Activated CD8-positive, alpha-beta memory T cell treated with anti-CD3 and anti-CD28 coated beads, Interleukin-2, amount 50 U/mL, for 4 hours (primary cell): ENCODE data around the gene LBP.
"Not testable (repeated sequence)": the region's sequence is repeated elsewhere in the genome, so short reads cannot be mapped to it uniquely, and the experiment has no call there.

ENCODE experiments used
- DNase-seq: peaks from one replicate; pipeline ENCODE4 v3.0.0-alpha.2; 2020

LBP gene

GRCh38 chr20:38346247-38346651, at the start of gene LBP:
Gene LBP (plus strand): TSS chr20:38346482. CDS start chr20:38346517, 35 bp downstream.
- DNase-seq = no peak

- DNase-seq = no peak
These were observed 48.2 kb upstream of the LBP start for GRCh38 chr20:38297916-38298674.

- DNase-seq = no peak
These were observed 47.5 kb upstream of the LBP start for GRCh38 chr20:38298768-38299288.

- DNase-seq = no peak
These were observed 46.3 kb upstream of the LBP start for GRCh38 chr20:38299963-38300362.

DNA sequence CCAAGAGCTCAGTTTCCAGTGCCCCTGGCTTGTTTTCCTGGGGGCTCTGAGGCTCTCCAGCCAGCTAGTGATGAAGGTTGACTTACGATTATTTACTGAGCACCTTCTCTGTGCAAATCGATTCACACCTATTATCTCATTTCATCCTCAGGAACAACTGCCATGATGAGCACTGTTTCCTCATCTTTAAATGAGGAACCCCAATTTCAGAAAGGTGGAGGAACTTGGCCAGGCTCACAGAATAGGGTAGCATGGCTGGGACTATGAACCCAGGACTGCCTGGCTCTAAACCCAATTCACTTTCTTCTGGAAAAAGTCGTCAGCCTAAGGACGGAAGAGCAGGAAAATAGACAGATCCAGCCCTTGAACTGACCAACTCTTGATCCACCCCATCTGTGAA, 45.8 kb upstream of the LBP start:
- DNase-seq = no peak

GRCh38 chr20:38301309-38301708, 45.0 kb upstream of the LBP start:
- no peak for DNase-seq

DNA sequence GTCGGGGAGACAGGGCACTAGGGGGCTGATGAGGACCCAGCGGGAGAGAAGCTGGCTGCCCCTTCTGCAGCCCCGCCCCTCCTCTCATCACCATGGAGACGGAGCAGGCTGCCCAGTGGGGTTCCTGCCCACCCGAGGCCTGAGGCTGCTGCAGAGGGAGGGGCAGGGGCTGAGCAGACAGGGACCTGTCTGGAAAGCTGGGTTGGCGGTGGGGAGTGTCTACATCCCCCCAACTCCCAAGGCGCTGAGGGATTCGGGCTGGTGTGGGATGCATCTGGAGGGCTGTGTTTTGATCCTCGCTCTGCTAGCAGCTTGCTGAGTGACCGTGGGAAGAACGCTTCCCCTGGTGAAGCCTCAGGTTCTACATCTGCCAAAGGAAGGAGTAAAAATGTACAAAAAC, 43.5 kb upstream of the LBP start:
- no peak for DNase-seq

DNA sequence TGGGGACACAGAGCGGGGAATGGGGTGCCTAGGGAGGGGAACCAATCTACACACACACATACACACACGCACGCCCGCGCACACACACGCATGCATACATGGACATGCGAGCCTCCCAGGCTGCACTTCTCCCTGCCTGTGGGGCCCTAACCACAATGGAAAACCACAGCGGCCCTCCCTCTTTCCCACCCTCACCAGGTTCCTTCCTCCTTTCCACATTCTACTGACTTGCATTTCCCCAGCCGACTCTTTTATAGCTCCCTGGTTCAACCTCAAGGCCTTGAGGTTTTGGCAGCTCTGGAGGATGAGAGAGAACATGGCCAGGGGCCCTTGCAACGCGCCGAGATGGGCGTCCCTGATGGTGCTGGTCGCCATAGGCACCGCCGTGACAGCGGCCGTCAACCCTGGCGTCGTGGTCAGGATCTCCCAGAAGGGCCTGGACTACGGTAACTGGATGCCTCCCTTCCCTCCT, 42.3 kb upstream of the LBP start, which contains the start of gene BPI:
Gene BPI, plus strand, starts transcription at position 249 of the 472 bp plus-strand sequence. Its CDS starts 68 bp downstream, at position 317.
- DNase-seq = no peak

DNA sequence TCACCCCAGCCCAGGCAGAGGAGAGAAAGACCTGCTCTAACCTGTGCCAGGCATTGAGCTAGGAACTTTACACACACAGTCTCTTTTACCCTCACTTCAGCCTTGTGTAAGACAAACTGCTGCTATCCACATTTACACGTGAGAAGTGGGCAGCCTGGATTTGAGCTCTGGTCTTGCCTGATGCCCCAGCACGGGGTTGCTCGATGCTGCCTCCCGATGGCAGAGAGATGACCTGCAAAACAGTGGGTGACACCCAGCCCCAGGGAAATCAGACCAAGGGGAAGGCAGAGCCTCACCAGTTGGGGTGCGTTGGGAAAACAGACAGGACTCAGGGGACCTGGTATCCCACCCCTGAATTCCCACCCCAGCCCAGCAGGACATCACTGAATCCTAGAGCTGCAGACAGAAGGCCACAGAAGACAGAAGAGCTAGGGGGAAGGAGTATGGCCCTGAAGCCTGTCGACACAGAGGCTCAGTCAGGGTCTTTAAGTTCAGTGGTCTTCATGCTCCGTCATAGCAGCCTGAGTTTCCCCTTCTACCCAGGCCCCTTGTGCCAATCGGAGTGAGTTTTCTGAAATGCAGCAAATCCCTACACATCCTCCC, 41.3 kb upstream of the LBP start:
- no peak for DNase-seq

GRCh38 chr20:38305541-38305940, 40.7 kb upstream of the LBP start:
- DNase-seq = no peak

GRCh38 chr20:38306379-38306778, 39.9 kb upstream of the LBP start:
- no peak for DNase-seq

- DNase-seq = no peak
These were observed 38.8 kb upstream of the LBP start for GRCh38 chr20:38307371-38308046.

DNA sequence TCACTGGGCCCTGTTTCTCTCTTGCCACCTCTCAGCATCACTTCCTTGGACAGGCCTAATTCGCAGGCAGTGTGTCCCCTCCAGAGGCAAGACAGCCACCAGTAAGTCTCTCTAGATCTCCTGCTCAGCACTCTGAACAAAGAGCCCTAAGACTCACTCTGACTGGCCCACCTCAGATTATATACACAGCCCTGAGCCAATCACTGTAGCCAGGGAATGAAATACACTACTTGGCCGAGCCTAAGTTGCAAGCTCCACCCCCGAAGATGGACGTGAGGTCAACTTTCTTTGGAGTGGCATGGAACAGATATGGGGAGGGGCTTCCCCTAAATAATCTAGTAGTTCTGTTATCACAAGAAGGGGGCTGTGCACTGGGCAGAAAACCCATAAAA, 38.2 kb upstream of the LBP start:
- no peak for DNase-seq

DNA sequence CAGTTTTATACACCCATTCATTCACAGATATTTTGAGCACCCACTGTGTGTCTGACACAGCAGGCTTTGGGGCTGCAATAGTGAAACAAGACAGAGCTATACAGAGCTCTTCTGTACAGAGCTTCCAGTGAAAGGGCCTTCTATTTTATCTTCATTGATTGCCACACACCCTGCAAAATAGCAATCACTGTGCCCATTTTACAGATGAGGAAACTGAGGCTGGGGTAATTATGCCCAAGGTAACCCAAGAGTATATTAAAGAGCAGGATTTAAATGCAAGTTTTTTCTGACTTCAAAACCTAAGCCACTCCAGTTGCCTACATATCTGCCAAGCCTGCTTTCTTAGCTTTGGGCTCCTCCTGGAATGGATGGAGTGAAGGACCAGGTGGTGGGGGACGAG, 37.8 kb upstream of the LBP start:
- no peak for DNase-seq

GRCh38 chr20:38311091-38311490, 35.2 kb upstream of the LBP start:
- DNase-seq = no peak

DNA sequence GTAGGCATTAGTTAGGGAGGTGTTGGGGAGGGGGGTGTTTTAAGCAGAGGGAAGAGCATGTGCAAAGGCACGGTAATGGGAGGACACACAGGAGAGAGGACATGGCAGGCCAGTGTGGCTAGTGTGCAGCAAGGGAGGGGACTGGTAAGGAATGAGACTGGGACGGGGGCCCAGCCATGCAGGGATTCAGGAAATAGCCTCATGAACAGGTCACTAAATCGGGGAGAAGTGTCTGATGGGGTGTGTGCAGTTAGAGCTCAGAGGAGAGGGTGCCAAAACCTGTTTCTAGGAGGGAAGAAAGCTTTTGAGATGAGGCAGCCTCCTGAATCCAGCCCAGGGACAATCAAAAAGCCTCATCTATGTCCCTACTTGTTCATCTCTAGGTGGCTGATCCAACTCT, 34.8 kb upstream of the LBP start:
- no peak for DNase-seq

GRCh38 chr20:38313676-38314075, 32.6 kb upstream of the LBP start:
- DNase-seq = no peak

- DNase-seq = not testable (repeated sequence)
These were observed 31.9 kb upstream of the LBP start for GRCh38 chr20:38314350-38314749.

- DNase-seq = no peak
These were observed 30.9 kb upstream of the LBP start for GRCh38 chr20:38315290-38315966.

GRCh38 chr20:38316341-38316740, 29.9 kb upstream of the LBP start:
- DNase-seq = no peak

GRCh38 chr20:38317422-38317821, 28.9 kb upstream of the LBP start:
- no peak for DNase-seq

GRCh38 chr20:38320221-38320620, 26.1 kb upstream of the LBP start:
- DNase-seq = no peak

DNA sequence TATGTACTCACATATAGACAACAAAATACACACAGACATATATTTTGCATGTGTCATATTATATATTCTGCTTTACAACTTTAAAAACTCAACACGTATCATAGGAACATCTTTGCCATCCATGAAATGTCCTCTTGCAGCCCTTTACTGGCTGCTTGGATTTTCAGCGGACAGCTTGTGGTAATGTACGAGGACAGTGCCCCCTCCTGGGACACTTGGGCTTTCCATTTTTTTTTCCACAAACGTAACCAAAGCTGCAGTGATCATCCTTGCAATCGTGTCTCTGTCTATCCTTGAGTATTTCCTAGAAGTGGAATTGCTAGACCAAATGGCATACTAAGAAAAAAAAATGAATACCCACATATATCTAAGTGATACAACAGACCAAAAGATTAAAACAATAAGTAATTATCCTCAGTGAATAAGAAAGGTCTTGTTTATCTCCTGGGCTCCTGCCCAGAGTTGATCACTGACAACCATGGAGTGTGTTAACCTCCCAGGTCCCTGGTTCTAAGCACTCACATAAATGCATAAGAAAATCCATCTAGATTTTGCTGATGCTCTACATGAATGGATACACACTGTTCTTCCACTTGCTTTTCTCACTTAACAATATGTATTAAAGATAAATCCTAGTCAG, 24.2 kb upstream of the LBP start:
- DNase-seq = no peak
